Bronchial epithelial cell (primary cell): ENCODE data around the gene RAD54L2. TPM values are rescaled to one million over a fixed set of nuclear protein-coding genes. Genes with fewer than 3 reads are reported as not detected.

Experiments
- DNase-seq: peaks from one replicate; pipeline ENCODE4 v3.0.0-alpha.2; 2010; ENCODE audit warnings: low read depth
- FAIRE-seq: peaks from 2 replicates; lab custom pipeline; 2011; peaks lifted over from hg19 to GRCh38; lab: Jason Lieb, UNC
- H3K27me3 ChIP-seq: 2 replicates; pipeline ENCODE4 v1.5.1; 2011; ENCODE audit warnings: low read length; ENCODE audit not compliant: control insufficient read depth, insufficient read depth
- H3K36me3 ChIP-seq: 2 replicates; pipeline ENCODE4 v1.5.1; 2011; ENCODE audit warnings: low read length; ENCODE audit not compliant: control insufficient read depth, insufficient read depth
- H3K4me3 ChIP-seq: 2 replicates; pipeline ENCODE4 v1.5.1; 2011; ENCODE audit warnings: mild to moderate bottlenecking, low read depth, low read length, control low read depth
- CTCF ChIP-seq: IDR thresholded peaks from 2 replicates; pipeline ENCODE4 v1.5.1; 2011; ENCODE audit warnings: mild to moderate bottlenecking, moderate library complexity, low read length, control low read depth, inconsistent platforms; ENCODE audit not compliant: insufficient read depth, severe bottlenecking
- total RNA-seq: library from RNA; depleted of rRNA; stranded (reverse); fragments of >200 nt; gene quantifications from 2 replicates; pipeline ENCODE4 v1.2.1, GENCODE V29; 2014

Gene RAD54L2
- total RNA-seq, 1 donor from 2014 or later, result 14.2 TPM

GRCh38 chr3:51578238-51578637, 39.7 kb downstream of the RAD54L2 start:
- no peak for TF ChIP-seq CTCF
- H3K4me3 ChIP-seq, result no peak overlapping the region
- no peaks in the 10 kb centered on the region for H3K27me3 ChIP-seq
- DNase-seq (no peak), FAIRE-seq (no peak)
- H3K36me3 ChIP-seq, result no peaks in the 10 kb centered on the region

GRCh38 chr3:51580418-51580817, 41.9 kb downstream of the RAD54L2 start:
- Histone ChIP-seq H3K36me3 (no peaks in the 10 kb centered on the region), H3K4me3 (no peak overlapping the region), H3K27me3 (no peaks in the 10 kb centered on the region)
- DNase-seq (no peak), FAIRE-seq (no peak)
- TF ChIP-seq CTCF, result no peak

- Histone ChIP-seq H3K4me3 (no peak overlapping the region), H3K36me3 (no peaks in the 10 kb centered on the region), H3K27me3 (no peaks in the 10 kb centered on the region)
- no peak for TF ChIP-seq CTCF
- DNase-seq, result peak; percentile 15
- FAIRE-seq, result no peak
These were observed 43.0 kb downstream of the RAD54L2 start for GRCh38 chr3:51581524-51581923.

- no peaks in the 10 kb centered on the region for H3K27me3 ChIP-seq
- no peak for DNase-seq
- H3K4me3 ChIP-seq, result no peak overlapping the region
- no peak for FAIRE-seq
- peaks cover under 1% of the 10 kb centered on the region for H3K36me3 ChIP-seq
- TF ChIP-seq CTCF, result no peak
These were observed 46.7 kb downstream of the RAD54L2 start for GRCh38 chr3:51585197-51585596.

GRCh38 chr3:51585871-51586270, 47.4 kb downstream of the RAD54L2 start:
- DNase-seq, result no peak
- no peak for FAIRE-seq
- TF ChIP-seq CTCF, result no peak
- no peak overlapping the region for H3K4me3 ChIP-seq
- peaks cover 1% of the 10 kb centered on the region for H3K36me3 ChIP-seq
- no peaks in the 10 kb centered on the region for H3K27me3 ChIP-seq

Other genes with a start within 250 kb of the RAD54L2 start
- gene MANF, start 153.4 kb upstream of the RAD54L2 start, total RNA-seq, result 248 and 315 TPM in 2 replicates
- gene RBM15B, start 147.4 kb upstream of the RAD54L2 start, total RNA-seq, result 30.5 and 36.1 TPM in 2 replicates
- 14.2 and 14.3 TPM in 2 replicates for gene DCAF1, start 38.7 kb upstream of the RAD54L2 start, total RNA-seq
- 36.1 and 52.9 TPM in 2 replicates for gene TEX264, start 132.5 kb downstream of the RAD54L2 start, total RNA-seq
- gene GRM2, start 168.3 kb downstream of the RAD54L2 start, total RNA-seq, result under 0.01 TPM in 2 replicates
- not detected in 2 replicates for gene IQCF6, start 240.5 kb downstream of the RAD54L2 start, total RNA-seq